HL-60/S4 treated with phorbol 12-myristate 13-acetate at 8.2 ng/mL for 4 days and 3 days (cell line): ENCODE results near the gene EEF1AKMT4.

Source experiments
- in situ Hi-C: fragments of 300-500 bp; cut with MboI; formaldehyde crosslinking; loops from 2 replicates; pipeline ENCODE4 v1.15.0; 2022; ENCODE audit warnings: low sequenced_read_pairs

Gene EEF1AKMT4

GRCh38 chr3:184249412-184250166, at the start of gene EEF1AKMT4:
TSS of gene EEF1AKMT4 (plus strand) at chr3:184249672. CDS start at chr3:184249695, 23 bp downstream.
- in situ Hi-C loops = no loop called here

GRCh38 chr3:184200825-184201224, 48.6 kb upstream of the EEF1AKMT4 start:
- in situ Hi-C loops = no loop called here

DNA sequence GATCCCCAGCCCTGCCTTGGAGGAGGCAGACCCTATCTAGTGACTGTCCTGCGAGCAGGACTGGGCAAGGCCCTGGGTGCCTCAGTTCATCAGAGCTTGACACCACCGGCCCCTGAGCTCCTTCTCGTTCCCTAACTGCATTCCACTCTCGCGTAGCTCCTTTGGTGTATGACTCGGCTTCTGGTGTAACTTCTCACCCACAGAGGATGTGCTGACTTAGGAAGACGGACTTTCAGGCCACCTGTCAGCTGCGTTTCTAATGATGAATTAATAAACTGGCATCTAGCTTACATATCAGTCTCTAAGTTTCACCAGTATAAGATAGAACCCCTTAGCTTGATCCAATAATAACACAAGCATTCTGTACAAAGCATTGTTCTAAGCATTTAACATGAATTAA, 45.9 kb upstream of the EEF1AKMT4 start:
- in situ Hi-C loops = no loop called here

DNA sequence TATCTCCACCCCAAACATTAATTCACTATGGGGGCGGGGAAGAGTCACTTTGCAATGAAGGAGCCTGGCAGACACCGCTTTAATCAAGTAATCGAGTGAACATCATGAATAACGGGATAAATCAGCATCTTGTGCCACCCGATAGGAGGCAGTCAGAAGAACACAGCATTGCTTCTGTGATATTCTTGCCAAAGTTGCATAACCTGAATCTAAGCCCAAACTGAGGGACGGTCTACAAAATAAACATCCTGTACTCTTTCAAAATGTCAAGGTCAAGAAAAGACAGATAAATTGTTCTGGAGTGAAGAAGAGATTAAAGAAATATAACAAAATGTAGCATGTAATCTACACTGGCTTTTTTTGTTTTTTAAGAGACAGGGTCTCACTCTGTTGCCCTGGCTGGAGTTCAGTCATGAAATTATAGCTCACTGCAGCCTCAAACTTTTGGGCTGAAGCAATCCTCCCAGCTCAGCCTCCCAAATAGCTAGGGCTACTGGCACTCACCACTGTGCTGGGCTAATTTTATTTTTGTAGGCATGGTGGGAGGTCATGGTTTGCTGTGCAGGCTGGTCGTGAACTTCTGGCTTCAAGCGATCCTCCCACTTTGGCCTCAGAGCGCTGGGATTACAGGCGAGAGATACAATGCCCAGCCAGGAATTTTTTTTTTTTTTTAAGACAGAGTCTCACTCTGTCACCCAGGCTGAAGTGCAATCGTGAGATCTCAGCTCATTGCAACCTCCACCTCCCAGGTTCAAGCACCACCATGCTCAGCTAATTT, 40.1 kb upstream of the EEF1AKMT4 start:
- in situ Hi-C loops = no loop called here

GRCh38 chr3:184211297-184211696, 38.2 kb upstream of the EEF1AKMT4 start:
- in situ Hi-C loops = no loop called here

GRCh38 chr3:184211718-184212117, 37.8 kb upstream of the EEF1AKMT4 start:
- in situ Hi-C loops = no loop called here

- in situ Hi-C loops = no loop called here
Measured at GRCh38 chr3:184218814-184219213, 30.7 kb upstream of the EEF1AKMT4 start.

DNA sequence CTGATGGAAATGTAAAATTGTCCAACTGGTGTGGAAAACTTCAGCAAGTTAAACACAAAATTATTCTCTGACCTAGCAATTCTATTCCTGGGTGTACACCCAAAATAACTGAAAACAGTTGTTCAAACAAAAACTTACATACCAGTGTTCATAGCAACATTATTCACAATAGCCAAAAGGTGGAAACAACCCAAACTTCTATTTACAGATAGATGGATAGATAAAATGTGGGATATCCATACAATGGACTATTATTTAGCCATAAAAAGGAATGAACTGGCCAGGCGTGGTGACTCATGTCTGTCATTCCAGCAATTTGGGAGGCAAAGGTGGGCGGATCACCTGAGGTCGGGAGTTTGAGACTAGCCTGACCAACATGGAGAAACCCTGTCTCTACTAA, 27.0 kb upstream of the EEF1AKMT4 start:
- in situ Hi-C loops = no loop called here

- in situ Hi-C loops = no loop called here
Measured at GRCh38 chr3:184223946-184224345, 25.5 kb upstream of the EEF1AKMT4 start.

DNA sequence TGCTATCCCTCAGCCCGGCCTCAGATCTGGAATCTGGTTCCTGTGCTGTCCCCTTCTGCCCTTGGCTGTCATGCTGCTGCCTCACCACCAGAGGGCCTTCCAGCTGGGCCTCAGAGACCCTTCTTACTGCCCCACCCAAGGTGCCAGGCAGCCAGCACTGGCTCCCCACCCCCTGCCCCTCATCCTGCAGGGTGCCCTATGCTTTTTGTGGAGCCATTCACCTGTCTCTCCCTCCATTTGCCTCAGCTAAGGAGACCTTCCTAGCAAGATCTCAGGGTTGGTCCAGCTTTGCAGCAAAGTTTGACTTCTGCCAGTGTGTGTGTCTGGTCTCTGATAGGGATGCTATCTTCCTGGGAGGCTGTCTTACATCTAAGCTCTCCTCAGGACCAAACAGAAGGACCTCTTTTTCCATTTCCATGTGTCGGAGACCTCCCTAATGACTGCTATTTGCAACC, 22.0 kb upstream of the EEF1AKMT4 start:
- in situ Hi-C loops = no loop called here

DNA sequence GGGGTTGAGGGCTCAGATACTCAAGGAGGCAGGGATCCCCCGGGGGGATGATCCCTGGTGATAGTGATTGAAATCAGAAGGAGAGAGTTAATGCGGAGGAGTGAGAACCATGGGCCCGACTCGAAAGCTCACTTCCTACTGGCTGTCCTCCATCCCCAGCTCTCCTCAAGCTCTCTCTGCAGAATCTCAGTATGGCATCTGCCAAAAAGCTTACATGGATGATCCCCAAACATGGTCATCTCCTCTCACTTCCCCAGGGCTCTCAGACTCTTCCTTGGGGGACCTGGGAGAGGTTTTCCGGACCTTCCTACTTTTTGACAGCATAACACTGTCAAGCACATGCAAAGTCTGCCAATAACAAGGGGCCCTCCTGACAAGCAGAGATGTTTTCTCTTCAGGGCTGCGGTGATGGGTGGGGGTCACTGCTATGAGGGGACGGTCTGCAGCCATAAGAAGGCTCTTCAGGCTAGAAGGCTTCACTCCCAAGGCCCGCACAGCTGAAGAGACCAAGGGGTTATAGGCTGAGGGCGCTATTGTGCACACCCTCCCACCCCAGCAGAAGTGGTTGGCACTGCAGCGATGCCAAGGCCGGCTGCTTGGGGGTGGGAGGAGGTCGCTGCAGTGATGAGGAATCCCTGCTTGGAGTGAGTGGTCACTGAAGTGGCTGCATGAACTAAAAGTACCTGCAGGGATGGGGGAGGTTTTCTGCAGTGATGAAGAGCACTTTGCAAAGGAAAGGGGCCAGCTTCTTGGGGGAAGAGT, 20.9 kb upstream of the EEF1AKMT4 start:
- in situ Hi-C loops = no loop called here

DNA sequence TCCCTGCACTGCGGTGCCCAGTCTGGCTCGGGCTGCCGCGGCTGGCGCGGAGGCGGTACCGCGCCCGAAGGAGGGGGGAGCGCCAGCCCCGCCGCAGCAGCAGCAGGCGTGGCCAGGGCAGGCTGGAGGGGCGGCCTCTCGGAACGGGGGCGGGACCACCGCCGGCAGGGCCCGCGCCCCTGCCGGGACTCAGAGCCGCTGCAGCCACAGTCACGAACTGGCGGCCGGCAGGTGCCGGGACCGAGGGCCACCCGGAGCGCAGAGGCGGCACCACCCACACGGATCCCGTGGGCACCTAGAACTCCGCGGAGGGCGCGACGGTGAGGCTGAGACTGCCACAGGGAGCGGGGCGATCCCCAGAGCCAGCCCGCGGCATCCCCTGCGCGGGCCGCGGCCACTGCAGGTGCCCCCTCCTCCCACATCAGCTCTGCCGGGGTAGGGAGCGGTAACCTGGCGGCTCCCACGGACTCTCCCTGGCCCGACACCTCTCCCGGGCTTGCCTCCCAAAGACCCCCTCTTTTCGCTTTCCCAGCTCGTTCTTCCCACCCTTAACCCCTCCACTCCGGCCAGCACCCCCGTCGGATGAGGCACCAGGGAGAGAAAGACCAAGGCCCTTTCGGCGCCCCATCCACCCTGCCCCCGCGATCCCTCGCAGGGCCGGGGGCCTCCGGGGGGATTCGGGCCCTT, 19.9 kb upstream of the EEF1AKMT4 start, which contains the start of gene VWA5B2:
VWA5B2 (plus strand) TSS at position 192 of the 687 bp plus-strand sequence. CDS start 944 bp downstream, outside the sequence.
- in situ Hi-C loops = no loop called here

GRCh38 chr3:184230081-184230602, 19.3 kb upstream of the EEF1AKMT4 start:
- in situ Hi-C loops = no loop called here

GRCh38 chr3:184230603-184231528, 18.6 kb upstream of the EEF1AKMT4 start:
- in situ Hi-C loops = no loop called here

DNA sequence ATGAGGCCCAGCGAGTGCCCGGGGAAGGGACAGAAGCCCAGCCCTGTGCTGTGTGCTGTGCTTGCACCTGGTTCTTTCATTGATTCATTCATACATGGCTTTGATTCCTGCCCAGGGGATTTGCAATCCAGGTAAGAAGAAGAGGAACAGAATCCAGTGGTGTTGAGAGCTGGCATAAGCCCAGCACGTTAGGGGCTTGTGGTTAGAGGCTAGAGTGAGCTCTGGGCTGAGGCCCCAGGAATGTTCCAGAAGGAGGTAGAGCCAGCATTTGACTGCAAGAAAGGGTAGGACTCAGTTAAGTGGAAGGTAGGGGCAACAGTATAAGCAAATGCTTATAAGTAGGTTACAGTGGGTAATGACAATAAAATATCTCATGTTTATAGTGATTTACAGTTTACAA, 17.8 kb upstream of the EEF1AKMT4 start:
- in situ Hi-C loops = no loop called here

GRCh38 chr3:184233127-184233843, 16.2 kb upstream of the EEF1AKMT4 start:
- in situ Hi-C loops = no loop called here

- in situ Hi-C loops = no loop called here
Measured at GRCh38 chr3:184234224-184234623, 15.2 kb upstream of the EEF1AKMT4 start.

DNA sequence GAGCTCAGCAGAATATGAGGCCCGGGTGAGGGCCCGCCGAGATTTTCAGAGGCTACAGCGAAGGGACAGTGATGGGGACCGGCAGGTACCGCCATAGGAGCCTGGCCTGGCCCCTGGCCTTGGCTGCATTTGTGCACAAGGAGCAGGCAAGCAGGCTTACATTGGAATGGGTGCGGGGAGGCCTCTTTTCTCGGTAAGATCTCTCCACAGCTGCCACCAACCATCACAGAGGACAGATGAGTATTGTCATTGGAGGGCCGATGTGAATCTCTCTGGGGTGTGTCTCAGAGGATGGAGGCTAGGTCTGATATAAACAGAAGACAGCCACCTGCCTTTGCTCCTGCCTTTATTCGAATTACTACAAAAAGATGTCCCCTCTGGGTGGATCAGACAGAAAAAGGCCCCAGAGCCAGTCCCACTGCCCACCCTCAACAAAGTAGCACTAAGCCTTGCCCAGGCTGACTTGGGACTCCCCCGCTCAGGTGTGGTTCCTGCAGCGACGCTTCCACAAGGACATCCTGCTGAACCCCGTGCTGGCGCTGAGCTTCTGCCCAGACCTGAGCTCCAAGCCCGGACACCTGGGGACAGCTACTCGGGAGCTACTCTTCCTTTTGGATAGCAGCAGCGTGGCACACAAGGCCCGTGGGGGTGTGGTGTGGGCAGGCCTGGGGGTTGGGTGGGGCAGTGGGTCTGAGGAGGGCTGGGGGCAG, 14.6 kb upstream of the EEF1AKMT4 start:
- in situ Hi-C loops = no loop called here
